GM19438 (cell line): ENCODE measurements around the gene CES4A.
"Not testable (repeated sequence)": the region's sequence is repeated elsewhere in the genome, so short reads cannot be mapped to it uniquely, and the experiment has no call there.

ENCODE experiments used
- ATAC-seq: cut with Tn5 transposase; IDR thresholded peaks from one replicate; pipeline ENCODE4 v1.9.1; 2021; ENCODE audit warnings: low read depth; ENCODE audit not compliant: unreplicated experiment

The CES4A gene

DNA sequence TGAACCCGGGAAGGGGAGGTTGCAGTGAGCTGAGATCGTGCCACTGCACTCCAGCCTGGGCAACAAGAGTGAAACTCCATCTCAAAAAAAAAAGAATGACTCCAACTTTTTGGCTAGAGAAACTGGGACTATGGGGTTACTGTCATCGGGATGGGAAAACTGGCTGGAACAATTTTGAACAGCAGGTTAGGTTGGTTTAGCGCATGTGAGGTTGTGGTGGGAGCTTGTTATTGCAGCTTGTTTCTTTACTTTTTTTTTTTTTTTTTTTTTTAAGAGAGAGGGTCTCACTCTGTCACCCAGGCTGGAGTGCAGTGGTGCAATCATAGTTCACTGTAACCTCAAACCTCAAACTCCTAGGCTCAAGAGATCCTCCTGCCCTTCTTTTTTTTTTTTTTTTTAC lies 53.1 kb downstream of the CES4A start:
- not testable (repeated sequence) for ATAC-seq

DNA sequence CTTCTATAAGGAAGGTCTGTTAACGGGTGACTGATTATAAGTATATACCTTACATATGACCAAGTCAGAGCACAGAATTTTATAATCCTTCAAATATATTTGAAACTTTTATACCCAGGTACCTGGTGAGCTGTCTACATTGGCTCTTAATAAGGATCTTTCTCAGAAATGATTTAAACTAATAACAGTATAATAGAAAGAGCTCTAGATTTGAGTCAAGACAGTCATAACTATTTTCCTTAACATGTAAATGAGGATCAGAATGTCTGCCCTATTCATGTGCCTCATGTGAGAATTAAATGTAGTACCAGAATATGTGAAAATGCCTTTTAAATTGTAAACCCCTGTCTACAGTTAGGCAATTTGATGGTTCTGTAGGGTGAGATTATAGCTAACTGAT lies 55.0 kb downstream of the CES4A start:
- ATAC-seq = no peak

DNA sequence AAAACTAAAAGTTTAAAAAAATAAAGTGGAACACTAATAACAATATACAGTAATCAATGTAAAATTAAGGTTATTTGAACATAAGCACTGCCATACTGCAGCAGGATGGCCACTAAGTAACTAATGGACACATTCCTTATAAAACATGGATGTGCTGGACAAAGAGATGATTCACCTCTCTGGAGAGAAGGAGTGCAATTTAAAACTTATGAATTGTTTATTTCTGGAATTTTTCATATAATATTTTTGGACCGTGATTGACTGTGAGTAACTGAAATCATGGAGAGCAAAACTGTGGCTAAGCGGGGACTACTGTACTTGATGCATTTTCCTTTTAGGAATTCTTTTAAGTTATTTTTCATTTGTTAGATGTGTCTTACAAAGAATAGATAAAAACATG lies 62.4 kb downstream of the CES4A start:
- no peak for ATAC-seq

- ATAC-seq = no peak
Measured at GRCh38 chr16:67052399-67052798, 64.0 kb downstream of the CES4A start.

- no peak for ATAC-seq
Measured at GRCh38 chr16:67053767-67054334, 65.5 kb downstream of the CES4A start.

- ATAC-seq = no peak
Measured at GRCh38 chr16:67054901-67055300, 66.5 kb downstream of the CES4A start.

DNA sequence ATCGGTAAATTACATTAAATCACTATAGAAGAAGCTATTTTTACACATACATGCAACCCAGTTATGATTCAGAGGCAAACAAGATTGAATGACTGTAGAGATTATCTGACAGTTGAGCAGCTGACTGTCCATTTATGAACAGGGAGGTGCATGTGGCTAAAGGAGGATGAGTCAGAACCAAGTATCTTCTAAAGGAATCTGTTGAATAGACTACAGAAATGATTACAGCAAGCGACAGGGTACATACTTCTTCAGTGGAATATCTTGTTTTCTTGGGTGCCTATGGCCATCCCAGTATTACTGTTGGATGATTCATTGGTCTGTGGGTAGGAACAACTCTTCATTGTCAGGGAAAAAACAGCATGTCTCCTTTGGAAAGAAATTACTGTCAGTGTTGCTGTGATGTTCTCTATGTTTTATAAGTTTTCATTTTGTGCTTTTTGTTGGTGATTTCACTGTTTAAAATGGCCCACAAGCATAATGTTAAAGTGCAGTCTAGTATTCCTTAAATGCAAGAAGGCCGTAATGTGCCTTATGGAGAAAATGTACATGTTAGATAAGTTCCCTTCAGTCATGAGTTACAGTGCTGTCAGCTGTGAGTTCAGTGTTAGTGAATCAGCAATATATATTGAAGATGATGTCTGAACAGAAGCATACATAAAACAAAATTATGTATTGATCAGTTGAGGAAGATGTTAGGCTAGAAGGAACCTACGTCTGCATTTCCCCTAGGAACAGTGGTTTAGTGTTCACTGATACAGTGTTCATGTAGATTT lies 67.5 kb downstream of the CES4A start:
- ATAC-seq = no peak
